HEK293 (cell line): ENCODE measurements around the gene MAP3K8.

Experiments
- CTCF ChIA-PET: fragments of 350-600 bp; formaldehyde crosslinking; extraction: SDS; loops from one replicate; lab custom pipeline; 2021; ENCODE audit warnings: antibody characterized with exemption; lab: Yijun Ruan, JAX
- POLR2A ChIA-PET: fragments of 300-600 bp; formaldehyde crosslinking; extraction: SDS; loops from one replicate; lab custom pipeline; 2020; ENCODE audit warnings: antibody characterized with exemption, inconsistent platforms; lab: Yijun Ruan, JAX
- H3K27ac ChIP-seq: fragments of 200-500 bp; sonication (Bioruptor generic); 2 replicates; pipeline ENCODE4 v1.5.1; 2014; ENCODE audit warnings: low read depth, low read length, control low read depth, inconsistent platforms; ENCODE audit errors: extremely low read depth
- H3K36me3 ChIP-seq, 2 experiments: fragments of 200-500 bp in 1 of 2; sonication (Bioruptor generic) in 1 of 2; 1 replicate in 1 of 2; 2 replicates in 1 of 2; pipeline ENCODE4 v1.5.1; 2014 to 2017; ENCODE audit warnings: inconsistent platforms in 2 of 2, low read length in 2 of 2; ENCODE audit not compliant: control insufficient read depth in 2 of 2, insufficient read depth in 1 of 2
- H3K4me1 ChIP-seq: fragments of 200-500 bp; sonication (Bioruptor generic); 2 replicates; pipeline ENCODE4 v1.5.1; 2014; ENCODE audit warnings: mild to moderate bottlenecking, low read length, inconsistent platforms; ENCODE audit not compliant: control insufficient read depth, insufficient read depth
- H3K4me3 ChIP-seq: 2 replicates; pipeline ENCODE4 v1.5.1; 2011; ENCODE audit warnings: low read depth, mild to moderate bottlenecking, control low read depth, low read length, moderate library complexity
- H3K9me3 ChIP-seq: fragments of 200-500 bp; sonication (Bioruptor generic); 2 replicates; pipeline ENCODE4 v1.5.1; 2014; ENCODE audit warnings: low read depth, low read length, inconsistent platforms; ENCODE audit not compliant: control insufficient read depth, insufficient read depth
- HOXD13 ChIP-seq: sonication (generic); formaldehyde crosslinking; IDR thresholded peaks from 2 replicates; pipeline ENCODE4 v1.8.0; 2022; ENCODE audit warnings: missing genetic modification reagents, borderline replicate concordance
- TSHZ1 ChIP-seq: fragments of 450-650 bp; formaldehyde crosslinking; IDR thresholded peaks from 2 replicates; pipeline ENCODE4 v1.5.1; 2016; ENCODE audit warnings: missing biosample characterization, missing genetic modification characterization, borderline replicate concordance
- ZBTB11 ChIP-seq: fragments of 450-650 bp; formaldehyde crosslinking; conservative IDR thresholded peaks from 2 replicates; pipeline ENCODE4 v1.5.1; 2016; ENCODE audit warnings: low read depth, missing biosample characterization, missing genetic modification characterization
- ZBTB44 ChIP-seq: fragments of 450-650 bp; IDR thresholded peaks from 2 replicates; pipeline ENCODE4 v1.5.1; 2018; ENCODE audit warnings: missing biosample characterization, mild to moderate bottlenecking, missing genetic modification characterization
- ZBTB49 ChIP-seq: fragments of 450-650 bp; formaldehyde crosslinking; IDR thresholded peaks from 2 replicates; pipeline ENCODE4 v1.5.1; 2016; ENCODE audit warnings: missing biosample characterization, missing genetic modification characterization, low read depth
- ZFP3 ChIP-seq: fragments of 450-650 bp; formaldehyde crosslinking; IDR thresholded peaks from 2 replicates; pipeline ENCODE4 v1.5.1; 2016; ENCODE audit warnings: low read depth, missing biosample characterization, missing genetic modification characterization
- ZNF10 ChIP-seq: fragments of 450-650 bp; formaldehyde crosslinking; IDR thresholded peaks from 2 replicates; pipeline ENCODE4 v1.5.1; 2017; ENCODE audit warnings: missing biosample characterization, missing genetic modification characterization
- ZNF16 ChIP-seq: fragments of 450-650 bp; formaldehyde crosslinking; IDR thresholded peaks from 2 replicates; pipeline ENCODE4 v1.5.1; 2016; ENCODE audit warnings: low read depth, missing biosample characterization, missing genetic modification characterization
- ZNF169 ChIP-seq: fragments of 450-650 bp; formaldehyde crosslinking; IDR thresholded peaks from 2 replicates; pipeline ENCODE4 v1.5.1; 2016; ENCODE audit warnings: missing biosample characterization, missing genetic modification characterization
- ZNF366 ChIP-seq: fragments of 450-650 bp; formaldehyde crosslinking; conservative IDR thresholded peaks from 2 replicates; pipeline ENCODE4 v1.5.1; 2016; ENCODE audit warnings: missing biosample characterization, missing genetic modification characterization
- ZNF544 ChIP-seq: fragments of 450-650 bp; formaldehyde crosslinking; IDR thresholded peaks from 2 replicates; pipeline ENCODE4 v1.5.0; 2017; ENCODE audit warnings: missing biosample characterization, missing genetic modification characterization
- ZNF596 ChIP-seq: fragments of 450-650 bp; IDR thresholded peaks from 2 replicates; pipeline ENCODE4 v1.5.0; 2018; ENCODE audit warnings: missing biosample characterization, mild to moderate bottlenecking, missing genetic modification characterization, moderate library complexity
- ZNF777 ChIP-seq: fragments of 450-650 bp; formaldehyde crosslinking; IDR thresholded peaks from 2 replicates; pipeline ENCODE4 v1.5.1; 2017; ENCODE audit warnings: missing biosample characterization, missing genetic modification characterization, borderline replicate concordance
- TF ChIP-seq, protein P1 (sequence below): fragments of 450-650 bp; formaldehyde crosslinking; IDR thresholded peaks from 2 replicates; pipeline ENCODE4 v1.5.1; 2017; ENCODE audit warnings: missing biosample characterization, missing genetic modification characterization

MAP3K8 gene

DNA sequence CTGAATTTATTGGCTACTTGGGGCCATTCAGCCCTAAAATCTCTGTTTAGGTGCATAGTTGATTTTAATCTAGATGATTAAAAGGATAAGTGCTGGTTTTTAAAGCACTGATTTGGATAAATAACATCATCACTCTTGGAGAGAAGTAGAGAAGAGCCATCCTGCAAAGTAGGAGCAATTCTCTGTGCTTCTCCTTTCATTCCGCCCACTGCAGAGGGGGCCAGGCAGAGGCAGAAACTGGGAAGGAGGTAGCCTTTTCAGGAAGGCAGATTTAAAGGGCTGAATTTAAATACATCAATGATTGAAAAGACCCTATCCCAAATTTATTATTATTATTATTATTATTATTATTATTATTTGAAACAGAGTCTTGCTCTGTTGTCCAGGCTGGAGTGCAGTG, 14.1 kb downstream of the MAP3K8 start:
- Histone ChIP-seq H3K4me1 (no peaks in the 10 kb centered on the region), H3K27ac (no peak overlapping the region), H3K9me3 (no peaks in the 10 kb centered on the region), H3K36me3 (peaks cover 27 to 53% of the 10 kb centered on the region in 2 experiments), H3K4me3 (no peak overlapping the region)
- ChIA-PET POLR2A (no interaction called here), CTCF (interaction anchor here (0.9 kb wide), 1 partner anchor 86 kb away, joined by 3 read pairs; no protein-coding TSS in a partner anchor)
- TF ChIP-seq ZBTB11 (tag by site-specific recombination) (no peak), ZBTB44 (tag by site-specific recombination) (no peak), ZFP3 (no peak), ZNF366 (tag by site-specific recombination) (no peak), TSHZ1 (tag by site-specific recombination) (no peak), ZNF596 (tag by site-specific recombination) (no peak), ZNF10 (no peak), ZNF544 (tag by site-specific recombination) (no peak), ZNF777 (no peak), HOXD13 (CRISPR knock-in tag) (no peak), ZBTB49 (tag by site-specific recombination) (no peak), ZNF16 (no peak), ZNF169 (tag by site-specific recombination) (no peak)
- TF ChIP-seq, protein P1, sequence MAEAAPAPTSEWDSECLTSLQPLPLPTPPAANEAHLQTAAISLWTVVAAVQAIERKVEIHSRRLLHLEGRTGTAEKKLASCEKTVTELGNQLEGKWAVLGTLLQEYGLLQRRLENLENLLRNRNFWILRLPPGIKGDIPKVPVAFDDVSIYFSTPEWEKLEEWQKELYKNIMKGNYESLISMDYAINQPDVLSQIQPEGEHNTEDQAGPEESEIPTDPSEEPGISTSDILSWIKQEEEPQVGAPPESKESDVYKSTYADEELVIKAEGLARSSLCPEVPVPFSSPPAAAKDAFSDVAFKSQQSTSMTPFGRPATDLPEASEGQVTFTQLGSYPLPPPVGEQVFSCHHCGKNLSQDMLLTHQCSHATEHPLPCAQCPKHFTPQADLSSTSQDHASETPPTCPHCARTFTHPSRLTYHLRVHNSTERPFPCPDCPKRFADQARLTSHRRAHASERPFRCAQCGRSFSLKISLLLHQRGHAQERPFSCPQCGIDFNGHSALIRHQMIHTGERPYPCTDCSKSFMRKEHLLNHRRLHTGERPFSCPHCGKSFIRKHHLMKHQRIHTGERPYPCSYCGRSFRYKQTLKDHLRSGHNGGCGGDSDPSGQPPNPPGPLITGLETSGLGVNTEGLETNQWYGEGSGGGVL (tag by site-specific recombination): no peak
